Hematopoietic multipotent progenitor cell treated with erythropoietin and hydrocortisone succinate and interleukin-3 and kit ligand, for 6 days (in vitro differentiated cells): Measurements from ENCODE around the gene KANK4.
"Not testable (repeated sequence)": the region's sequence is repeated elsewhere in the genome, so short reads cannot be mapped to it uniquely, and the experiment has no call there.

Source experiments
- DNase-seq: peaks from one replicate; pipeline ENCODE4 v3.0.0-alpha.2; 2015

The KANK4 gene

DNA sequence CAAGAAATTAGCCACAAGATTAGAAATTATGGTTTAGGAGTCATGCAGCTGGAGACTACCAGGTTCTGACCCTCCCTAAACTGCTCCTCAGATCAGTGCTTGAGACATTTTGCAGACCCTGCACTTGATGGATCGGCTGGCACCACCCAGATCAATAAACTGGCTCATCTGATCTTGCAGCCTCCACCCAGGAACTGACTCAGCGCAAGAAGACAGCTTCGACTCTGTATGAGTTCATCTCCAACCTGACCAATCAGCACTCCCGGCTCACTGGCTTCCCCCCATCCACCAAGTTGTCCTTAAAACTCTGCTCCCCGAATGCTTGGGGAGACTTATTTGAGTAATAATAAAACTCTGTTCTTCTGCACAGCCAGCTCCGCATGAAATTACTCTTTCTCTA is 84.5 kb downstream of the KANK4 start:
- no peak for DNase-seq

DNA sequence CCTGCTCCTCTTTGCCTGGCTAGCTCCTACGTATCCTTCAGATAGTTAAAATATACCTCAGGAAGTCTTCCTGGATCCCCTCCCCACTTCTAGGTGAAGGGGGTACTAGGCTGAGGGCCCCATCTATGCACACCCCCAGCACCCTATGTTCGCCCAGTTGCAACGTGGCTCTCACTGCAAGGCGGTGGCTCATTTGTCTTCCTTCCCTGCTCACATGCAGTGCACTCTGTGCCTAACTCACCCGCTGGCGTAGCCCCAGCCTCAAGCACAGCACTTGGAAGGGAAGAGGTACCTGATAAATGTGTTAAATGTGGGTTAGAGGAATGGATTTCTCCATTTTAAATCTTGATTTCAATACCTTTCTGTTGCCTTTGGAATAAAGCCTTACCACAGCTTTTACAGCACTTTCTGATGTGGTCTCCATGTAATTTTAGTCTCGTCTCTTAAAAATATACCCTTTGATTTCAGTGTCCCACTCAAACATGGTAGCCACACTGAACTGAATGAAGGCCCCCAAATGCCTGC is 85.2 kb downstream of the KANK4 start:
- DNase-seq = no peak

DNA sequence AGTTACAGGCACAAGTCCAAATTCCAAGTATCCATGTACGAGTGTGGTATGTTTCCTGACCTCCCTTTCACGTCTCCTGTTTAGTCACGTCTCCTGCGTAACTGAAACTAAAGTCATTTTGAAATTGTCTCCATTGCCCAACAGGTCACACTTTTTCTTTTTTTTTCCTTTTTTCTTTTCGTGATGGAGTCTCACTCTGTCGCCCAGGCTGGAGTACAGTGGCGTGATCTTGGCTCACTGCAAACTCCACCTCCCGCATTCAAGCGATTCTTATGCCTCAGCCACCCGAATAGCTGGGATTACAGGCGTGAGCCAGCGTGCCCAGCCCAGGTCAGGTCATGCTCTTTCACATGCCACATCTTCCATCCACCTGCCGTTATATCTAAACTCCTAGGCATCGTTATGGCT is 86.4 kb downstream of the KANK4 start:
- no peak for DNase-seq

DNA sequence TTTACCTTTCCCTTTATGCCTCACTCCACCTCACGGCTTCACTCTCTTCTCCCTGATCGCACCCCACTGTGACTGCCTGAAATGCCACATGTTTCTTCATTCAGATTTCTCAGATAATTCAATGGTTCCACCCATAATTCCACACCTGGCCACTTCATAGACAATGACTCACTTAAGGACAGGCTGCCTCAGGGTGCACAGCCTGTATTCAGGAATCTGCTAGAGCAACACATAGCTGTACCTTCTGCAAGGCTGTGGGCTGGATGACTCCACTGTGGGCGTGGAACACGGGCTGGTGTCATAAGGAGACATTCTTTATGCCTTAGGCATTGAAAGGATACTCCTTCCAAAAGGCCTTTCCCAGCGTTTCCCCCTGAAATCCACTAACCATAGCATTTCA is 88.5 kb downstream of the KANK4 start:
- DNase-seq = no peak

DNA sequence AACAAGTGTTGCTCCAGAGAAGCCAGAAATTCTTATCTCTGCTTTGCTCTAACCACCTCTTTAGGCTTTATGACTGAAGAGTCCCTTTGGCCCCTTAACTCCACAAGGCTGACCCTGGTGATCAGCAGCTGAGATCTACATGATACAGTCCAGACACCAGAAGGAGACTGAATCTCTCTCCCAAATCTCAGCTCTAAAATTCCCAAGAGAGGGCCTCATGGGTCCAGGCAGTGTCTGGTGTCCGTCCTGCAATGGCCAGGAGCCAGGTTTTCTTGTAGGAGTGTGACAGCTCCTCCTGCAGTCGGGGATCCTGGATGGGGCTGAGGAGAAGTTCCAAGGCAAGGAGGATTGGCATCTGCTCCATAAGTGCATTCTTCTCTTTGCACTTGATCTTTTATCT is 89.3 kb downstream of the KANK4 start:
- no peak for DNase-seq

DNA sequence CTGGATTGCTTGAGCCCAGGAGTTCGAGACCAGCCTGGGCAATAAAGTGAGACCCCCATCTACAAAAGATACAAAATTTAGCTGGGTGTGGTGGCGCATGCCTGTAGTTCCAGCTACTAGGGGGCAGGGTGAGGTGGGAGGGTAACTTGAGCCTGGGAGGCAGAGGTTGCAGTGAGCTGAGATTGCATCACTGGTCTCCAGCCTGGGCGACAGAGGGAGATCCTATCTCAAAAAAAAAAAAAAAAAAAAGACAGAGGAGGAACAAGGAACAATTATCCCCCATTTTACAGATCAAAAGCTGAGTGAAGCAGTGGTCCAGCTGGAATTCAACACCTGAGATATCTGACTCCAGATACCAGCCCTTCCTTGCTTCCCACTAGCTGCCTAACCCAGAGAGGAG is 89.8 kb downstream of the KANK4 start:
- no peak for DNase-seq

DNA sequence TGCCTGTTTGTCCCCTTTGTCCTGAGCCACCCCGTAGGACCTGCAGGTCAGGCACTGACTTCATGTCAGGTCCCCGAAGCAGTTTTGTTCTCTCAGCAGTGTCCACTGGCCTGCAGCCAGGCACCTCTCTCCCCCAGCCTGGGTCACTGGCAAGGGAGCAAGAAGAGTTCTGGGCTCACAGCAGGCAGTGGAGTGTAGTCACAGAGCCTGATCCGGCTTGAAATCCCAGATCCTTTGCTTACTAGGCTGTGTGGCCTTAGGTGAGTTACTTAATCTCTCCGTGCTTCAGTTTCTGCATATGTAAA is 90.4 kb downstream of the KANK4 start:
- no peak for DNase-seq

DNA sequence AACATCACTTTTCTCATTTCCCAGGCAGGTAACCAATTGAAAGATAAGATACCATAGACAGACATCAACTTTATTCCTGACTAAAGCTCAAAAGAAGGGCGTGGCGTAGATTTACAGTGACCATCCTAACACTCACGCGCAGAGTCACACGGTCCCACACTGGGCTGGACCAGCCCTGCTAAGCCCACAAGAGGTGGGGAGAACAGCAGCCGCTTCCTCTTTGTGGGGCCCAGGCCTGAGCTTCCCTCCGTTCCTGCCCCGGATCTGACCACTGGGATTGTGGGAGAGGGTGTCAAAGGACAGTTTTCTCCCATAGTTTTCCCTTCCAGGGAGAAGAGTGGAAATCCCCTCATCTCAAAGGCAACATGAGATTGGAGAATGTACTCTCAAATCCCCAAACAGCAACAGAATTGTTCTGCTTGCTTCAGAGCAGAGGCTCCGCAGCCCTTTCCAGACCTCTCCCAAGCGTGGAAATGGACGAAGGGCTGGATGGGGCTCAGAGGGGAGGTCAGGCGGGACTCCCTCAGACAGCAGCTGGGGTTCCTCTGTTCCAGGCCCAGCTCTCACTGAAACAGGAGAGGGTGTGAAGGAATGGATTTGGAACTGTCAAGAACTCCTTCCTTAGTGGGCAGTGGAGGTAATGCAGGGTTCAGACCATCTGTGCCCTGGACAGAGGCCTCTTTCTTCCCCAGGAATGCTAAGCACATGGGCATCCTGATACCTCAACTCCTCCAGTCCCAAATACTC is 90.9 kb downstream of the KANK4 start:
- DNase-seq = no peak

DNA sequence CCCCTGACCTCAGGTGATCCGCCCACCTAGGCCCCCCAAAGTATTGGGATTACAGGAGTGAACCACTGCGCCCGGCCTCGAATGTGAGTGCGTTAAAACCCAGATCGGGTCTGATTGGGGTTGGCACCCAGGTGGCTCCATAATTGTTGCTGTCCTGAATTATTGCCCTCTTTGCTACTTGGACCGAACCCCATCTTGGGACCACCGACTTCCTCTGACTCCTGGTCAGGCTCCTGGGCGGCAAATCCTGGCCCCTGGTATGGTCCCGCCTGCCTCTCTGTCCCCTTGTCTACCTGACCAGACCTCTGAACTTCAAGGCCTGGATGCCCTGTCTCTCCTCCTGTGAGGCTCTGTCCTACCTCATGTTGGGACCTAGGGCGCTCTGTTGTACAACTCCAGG is 91.7 kb downstream of the KANK4 start:
- DNase-seq = no peak

DNA sequence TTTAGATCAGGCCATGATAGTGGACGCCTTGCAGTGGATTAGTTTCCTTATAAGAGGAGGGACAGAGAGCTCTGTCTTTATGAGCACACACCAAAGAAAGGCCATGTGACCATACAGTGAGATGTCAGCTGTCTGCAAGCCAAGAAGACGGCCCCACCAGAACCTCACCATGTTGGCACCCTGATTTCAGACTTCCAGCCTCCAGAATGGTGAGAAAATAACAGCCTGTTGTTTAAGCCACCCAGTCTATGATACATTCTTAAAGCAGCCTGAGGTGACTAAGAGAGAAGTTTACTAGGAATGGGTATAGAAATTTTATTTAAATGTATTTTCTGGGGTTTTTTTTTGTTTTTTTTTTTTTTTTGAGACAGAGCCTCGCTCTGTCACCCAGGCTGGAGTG is 95.1 kb downstream of the KANK4 start:
- no peak for DNase-seq

DNA sequence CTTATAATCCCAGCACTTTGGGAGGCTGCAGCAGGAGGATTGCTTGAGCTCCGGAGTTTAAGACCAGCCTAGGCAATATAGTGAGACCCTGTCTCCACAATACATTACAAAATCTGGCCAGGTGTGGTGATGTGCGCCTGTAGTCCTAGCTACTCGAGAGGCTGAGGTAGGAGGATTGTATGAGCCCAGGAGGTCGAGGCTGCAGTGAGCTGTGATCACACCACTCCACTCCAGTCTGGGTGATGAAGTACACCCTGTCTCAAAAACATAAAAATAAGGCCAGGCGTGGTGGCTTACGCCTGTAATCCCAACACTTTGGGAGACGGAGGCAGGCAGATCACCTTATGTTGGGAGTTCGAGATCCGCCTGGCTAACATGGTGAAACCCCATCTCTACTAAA is 96.9 kb downstream of the KANK4 start:
- no peak for DNase-seq

DNA sequence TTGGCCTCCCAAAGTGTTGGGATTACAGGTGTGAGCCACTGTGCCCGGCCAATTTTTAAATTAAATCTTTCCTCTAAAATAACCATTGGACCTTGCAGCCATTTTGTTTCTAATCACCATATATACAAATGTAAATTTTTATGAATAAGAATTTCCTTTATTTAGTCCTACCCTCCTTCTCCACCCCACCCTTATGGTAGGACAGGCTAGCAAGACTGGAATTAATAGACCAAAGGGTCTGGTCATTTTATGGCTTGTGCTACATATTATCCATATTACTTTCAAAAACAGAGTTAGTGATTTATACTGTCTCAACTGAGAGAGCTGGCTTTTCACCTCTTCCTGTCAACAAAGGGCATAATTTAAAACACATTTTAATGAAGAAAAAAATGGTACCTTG is 98.1 kb downstream of the KANK4 start:
- no peak for DNase-seq

DNA sequence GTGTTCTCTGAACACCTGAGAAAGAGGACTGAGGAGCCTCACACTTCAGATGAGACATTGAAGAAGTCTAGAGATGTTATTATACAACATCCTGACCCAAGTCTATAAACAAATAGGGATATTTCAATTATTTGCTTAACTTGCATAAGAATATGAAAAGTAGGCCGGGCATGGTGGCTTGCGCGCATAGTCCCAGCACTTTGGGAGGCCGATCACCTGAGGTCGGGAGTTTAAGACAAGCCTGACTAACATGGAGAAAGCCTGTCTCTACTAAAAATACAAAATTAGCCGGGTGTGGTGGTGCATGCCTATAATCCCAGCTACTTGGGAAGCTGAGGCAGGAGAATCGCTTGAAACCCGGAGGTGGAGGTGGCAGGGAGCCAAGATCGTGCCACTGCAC is 98.8 kb downstream of the KANK4 start:
- DNase-seq = not testable (repeated sequence)

DNA sequence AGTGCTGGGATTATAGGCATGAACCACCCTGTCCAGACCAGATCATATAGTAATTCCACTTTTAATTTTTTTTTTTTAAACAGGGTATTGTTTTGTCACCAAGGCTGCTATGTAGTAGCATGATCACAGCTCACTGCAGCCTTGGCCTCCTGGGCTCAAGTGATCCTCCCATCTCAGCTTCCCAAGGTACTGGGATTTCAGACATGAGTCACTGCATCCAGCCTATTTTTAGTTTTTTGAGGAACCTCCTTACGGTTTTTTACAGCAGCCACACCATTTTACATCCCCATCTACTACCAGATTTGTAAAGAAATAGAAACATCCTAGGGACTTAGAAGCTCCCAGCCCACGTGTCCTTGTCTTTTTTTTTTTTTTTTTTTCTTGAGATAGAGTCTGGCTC is 100.6 kb downstream of the KANK4 start:
- DNase-seq = no peak

DNA sequence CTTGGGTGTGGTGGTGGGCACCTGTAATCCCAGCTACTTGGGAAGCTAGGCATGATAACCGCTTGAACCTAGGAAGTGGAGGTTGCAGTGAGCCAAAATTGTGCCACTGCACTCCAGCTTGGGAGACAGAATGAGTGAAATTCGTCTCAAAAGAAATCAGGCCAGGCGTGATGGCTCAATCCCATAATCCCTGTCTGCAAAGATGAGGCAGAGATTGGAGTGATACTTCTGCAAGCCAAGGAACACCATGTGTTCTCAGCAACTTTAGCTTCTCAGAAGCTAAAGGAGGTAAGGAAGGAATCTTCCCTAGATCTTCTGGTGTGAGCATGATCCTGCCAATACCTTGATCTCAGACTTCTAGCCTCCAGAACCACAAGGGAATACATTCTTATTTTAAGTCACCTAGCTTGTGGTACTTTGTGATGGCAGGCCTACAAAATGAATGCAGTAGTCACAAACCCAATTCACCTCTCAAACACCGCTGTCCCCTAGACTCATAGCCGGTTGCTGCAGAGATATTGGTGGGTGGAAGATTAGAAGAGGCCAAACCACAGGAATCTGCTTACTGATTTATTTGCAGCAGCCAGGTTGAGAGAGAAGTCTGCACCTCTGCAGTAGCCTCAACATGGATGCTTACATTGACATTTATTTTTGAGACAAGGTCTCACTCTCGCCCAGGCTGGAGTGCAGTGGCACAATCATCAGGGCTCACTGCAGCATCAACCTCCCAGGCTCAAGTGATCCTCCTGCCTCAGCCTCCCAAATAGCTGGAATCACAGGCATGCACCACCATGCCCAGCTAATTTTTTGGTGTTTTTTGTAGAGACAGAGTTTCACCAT is 105.9 kb downstream of the KANK4 start:
- DNase-seq = no peak

DNA sequence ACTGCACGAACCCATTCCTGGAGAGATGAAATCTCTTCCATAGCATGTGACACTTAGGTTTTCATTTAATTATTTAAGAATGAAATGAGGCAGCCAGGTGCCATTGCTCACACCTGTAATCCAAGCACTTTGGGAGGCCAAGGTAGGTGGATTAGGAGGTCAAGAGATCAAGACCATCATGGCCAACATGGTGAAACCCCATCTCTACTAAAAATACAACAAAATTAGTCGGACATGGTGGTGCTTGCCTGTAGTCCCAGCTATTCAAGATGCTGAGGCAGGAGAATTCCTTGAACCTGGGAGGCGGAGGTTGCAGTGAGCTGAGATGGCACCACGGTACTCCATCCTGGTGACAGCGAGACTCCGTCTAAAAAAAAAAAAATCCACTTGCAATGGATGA is 106.8 kb downstream of the KANK4 start:
- DNase-seq = no peak

DNA sequence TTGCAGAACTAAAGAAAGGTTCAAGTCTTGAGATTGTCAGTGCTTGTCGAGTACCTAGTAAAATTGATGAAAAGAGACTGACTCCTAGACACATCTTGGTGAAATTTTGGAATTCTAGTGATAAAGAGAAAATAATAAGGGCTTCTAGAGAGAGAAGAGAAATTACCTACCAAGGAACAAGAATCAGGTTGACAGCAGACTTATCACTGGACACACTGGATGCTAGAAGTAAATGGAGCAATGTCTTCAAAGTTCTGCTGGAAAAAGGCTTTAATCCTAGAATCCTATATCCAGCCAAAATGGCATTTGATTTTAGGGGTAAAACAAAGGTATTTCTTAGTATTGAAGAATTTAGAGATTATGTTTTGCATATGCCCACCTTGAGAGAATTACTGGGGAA is 108.3 kb downstream of the KANK4 start:
- no peak for DNase-seq

DNA sequence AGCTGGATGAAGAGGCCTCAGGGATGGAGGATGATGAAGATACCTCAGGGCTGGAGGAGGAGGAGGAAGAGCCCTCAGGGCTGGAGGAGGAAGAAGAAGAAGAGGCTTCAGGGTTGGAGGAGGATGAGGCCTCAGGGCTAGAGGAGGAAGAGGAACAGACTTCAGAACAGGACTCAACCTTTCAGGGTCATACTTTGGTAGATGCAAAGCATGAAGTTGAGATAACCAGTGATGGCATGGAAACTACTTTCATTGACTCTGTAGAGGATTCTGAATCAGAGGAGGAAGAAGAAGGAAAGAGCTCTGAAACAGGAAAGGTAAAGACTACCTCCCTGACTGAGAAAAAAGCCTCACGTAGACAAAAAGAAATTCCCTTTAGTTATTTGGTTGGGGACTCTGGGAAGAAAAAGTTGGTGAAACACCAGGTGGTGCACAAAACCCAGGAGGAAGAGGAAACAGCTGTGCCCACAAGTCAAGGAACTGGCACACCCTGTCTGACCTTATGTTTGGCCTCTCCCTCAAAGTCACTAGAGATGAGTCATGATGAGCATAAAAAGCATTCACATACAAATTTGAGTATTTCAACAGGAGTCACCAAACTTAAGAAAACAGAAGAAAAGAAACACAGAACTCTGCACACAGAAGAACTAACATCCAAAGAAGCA is 109.2 kb downstream of the KANK4 start:
- no peak for DNase-seq

DNA sequence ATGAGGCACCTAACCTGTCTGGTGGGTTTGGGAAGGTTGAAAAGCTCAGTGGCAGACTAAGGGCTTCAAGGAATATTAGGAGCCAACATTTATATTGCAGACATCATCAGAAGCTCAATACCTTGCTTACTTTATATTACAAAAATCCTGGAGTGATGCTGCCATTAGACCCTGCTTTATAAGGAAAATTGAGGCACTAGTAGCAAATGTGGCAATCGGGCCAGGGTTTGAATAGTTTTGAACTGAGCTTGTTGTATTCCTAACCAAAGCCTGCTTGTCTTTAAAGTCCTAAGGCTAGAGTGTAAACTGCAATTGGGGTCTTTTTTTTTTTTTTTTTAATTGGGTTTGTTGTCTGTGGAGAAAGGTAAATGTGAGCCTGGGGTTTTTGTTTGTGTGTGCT is 110.3 kb downstream of the KANK4 start:
- DNase-seq = no peak

DNA sequence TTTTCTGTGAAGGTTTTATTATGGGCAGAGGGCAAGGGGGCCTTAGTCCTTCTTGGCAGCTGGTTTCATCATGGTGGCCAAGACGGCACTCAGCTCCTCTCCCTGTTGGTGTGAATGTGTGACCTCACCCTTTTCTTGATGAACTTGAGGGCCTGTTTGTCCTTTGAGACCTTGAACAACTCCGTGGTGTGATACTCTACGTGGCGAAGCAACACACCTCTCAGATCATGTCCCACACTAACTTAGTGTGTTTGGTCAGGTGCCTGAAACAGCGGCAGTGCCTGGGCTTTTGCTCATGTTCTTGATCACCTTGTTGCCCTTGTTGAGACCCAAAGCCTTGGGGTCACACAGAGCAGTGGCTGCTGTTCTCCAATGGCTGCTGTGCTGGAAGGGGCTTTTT is 111.1 kb downstream of the KANK4 start:
- DNase-seq = no peak

DNA sequence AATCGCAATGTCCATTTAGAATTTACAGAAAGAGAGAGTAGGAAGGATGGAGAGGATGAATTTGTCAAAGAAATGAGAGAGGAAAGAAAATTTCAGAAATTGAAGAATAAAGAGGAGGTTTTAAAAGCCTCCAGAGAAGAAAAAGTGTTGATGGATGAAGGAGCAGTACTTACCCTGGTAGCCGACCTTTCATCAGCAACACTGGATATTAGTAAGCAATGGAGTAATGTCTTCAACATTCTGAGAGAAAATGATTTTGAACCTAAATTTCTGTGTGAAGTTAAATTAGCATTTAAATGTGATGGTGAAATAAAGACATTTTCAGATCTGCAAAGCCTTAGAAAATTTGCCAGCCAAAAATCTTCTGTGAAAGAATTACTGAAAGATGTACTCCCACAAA is 112.0 kb downstream of the KANK4 start:
- DNase-seq = no peak

DNA sequence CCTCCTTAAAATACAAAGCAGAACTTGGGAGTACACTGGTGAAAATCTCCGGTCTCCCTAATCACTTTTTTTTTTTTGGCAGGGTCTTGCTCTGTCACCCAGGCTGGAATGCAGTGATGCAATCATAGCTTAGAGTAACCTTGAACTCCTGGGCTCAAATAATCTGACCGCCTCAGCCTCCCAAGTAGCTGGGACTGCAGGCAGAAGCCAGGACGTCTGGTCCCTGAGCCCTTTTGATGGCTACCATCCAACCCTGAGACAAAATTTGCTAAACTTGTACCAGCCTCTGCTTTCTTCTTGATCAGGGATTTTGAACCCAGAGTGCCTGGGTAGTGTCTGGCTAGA is 120.5 kb downstream of the KANK4 start:
- no peak for DNase-seq

DNA sequence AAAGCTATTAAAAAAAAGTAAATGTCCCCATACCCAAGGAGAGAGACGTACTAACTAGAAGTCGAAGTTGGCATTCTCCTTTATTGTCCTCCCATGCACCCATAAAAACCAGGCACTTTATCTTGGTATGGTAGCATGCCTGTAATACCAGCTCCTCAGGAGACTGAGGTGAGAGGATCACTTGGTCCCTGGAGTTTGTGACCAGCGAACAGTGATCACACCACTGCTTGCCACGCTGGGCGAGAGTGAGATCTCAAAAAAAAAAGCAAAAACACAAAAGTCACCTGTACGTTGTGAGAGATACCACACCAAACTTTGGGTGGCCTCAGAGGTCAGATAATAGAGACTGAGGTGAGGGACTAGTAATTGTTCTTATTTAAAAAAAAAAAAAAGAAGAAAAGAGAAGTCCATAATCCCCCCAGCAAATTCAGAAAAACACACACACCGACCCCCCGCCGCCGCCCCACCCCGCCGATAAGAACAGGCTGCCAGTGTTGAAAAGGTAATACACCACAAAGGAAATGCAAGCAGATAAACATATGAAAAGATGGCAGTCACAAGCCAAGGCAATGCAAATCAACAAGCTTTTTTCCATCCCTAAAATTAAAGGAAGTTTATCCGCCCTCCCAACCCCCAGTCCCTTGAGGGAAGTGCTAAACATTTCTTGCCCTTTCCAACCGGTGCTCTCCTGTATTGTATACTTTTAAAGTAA is 121.0 kb downstream of the KANK4 start:
- no peak for DNase-seq
